Activated naive CD4-positive, alpha-beta T cell treated with anti-CD3 and anti-CD28 coated beads, Interleukin-2, amount 50 U/mL, for 16 hours (primary cell): ENCODE results near the gene RAB40AL.
"Not testable (repeated sequence)": the region's sequence is repeated elsewhere in the genome, so short reads cannot be mapped to it uniquely, and the experiment has no call there.

Experiments used
- DNase-seq: peaks from one replicate; pipeline ENCODE4 v3.0.0-alpha.2; 2020

RAB40AL gene, protein sequence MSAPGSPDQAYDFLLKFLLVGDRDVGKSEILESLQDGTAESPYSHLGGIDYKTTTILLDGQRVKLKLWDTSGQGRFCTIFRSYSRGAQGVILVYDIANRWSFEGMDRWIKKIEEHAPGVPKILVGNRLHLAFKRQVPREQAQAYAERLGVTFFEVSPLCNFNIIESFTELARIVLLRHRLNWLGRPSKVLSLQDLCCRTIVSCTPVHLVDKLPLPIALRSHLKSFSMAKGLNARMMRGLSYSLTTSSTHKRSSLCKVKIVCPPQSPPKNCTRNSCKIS

DNA sequence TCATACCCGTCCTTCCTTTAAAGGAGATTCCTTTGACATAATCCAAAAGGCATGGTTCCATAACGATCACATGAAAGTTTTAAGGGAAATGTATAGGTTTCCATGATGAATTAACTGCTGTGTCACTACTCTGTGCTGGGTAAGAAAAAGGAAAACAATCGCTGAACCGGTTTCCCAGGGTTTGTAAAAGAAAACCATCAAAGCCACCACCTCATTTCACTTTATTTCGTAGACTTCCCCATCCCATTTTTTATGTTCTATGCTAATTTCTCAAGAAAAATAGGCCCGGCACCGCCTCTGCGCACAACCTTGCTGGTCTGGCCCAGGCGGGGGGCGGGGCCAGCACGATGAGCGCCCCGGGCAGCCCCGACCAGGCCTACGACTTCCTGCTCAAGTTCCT is at the start of gene RAB40AL:
Gene RAB40AL (plus strand): TSS at position 301 of the 400 bp plus-strand sequence. CDS start 47 bp downstream, at position 348.
- DNase-seq, result not testable (repeated sequence)

DNA sequence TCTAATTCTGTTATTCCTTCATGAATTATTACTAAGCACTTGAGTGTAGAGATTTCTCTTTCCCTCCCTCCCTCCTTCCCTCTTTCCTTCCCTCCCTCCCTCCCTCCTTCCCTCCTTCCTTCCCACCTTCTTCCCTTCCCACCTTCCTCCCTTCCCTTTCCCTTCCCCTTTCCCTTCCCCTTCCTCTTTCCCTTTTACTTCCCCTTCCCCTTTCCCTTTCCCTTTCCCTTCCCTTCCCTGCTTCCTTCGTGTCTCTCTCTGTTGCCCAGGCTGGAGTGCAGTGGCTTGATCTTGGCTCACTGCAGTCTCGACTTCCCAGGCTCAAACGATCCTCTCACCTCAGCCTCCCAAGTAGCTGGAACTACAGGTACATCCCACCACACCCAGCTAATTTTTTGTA is 49.4 kb upstream of the RAB40AL start:
- no peak for DNase-seq

DNA sequence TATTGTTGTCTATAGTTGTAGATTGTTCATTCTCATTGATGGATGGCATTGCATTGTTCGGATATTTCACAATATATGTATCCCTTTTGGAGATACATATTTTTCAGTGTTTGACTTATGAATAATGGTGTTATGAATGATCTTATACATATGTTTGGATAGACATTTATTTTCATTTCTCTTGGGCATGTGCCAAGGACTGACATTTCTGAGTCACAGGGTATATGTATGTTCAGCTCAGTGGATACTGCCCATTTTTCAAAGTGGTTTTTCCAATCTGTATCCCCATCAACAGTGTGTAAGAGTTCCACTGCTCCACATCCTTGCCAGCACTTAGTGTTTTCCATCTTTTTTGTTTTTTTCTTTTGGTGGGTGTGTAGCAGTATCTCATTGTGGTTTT is 45.0 kb upstream of the RAB40AL start:
- no peak for DNase-seq

DNA sequence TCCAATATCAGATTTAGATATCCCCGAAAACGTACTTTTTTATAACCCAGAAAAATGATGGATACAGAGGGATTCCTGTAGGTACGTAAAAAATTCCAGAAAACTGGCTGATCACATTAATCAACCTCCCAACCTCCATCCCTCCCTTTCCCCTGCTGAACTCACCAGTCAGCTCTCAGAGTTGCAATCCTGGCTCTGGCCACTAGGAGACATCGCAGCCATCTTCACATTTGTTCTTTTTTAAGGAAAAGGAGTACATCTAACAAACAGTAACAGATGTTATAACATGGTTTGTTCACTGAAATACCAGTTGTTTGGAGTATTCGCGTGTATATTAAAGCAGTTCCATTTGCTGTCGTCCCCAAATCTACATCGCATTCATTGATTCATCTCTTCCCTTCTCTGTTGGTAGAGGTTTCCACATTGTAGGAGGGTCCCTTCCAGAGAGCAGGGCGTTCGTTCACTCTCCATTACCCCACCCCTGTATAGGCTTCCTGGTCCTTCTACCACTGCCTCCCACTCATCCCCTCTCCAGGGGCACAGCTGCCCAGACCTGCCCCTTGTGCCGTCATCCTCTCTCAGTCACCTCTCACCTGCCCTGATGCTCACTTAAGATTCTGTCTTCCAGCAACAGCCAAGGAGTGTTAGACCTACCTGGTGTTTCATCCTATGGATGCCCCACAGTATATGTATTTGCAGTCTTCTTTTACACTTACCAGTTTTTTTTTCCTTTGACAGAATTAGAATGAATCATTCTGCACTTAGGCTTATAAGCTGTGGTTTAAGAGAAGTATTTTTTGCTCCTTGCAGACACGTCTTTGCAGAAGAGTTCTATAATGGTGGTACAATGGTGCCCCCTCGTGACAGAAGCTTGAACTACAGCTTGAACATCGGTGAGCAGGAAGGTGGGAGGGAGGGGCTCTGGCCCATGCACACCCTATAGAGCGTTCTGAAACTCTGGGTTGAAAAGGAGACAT is 36.8 kb upstream of the RAB40AL start:
- peak; percentile 69 for DNase-seq

DNA sequence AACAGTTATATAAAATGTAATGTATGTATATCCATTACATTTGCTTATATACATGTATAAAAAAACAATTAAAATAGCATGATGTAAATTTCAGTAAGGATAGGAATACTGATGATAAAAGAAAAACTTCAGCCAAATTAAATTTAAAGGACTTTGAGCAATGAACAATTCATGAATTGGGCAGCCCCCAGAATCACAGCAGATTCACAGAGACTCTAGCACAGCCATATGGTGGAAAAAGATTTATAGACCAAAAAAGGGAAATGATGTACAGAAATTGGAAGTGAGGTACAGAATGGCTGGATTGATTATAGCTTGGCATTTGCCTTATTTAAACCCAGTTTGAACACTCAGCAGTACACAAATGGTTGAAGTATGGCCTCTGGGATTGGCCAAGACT is 34.7 kb upstream of the RAB40AL start:
- DNase-seq, result no peak

DNA sequence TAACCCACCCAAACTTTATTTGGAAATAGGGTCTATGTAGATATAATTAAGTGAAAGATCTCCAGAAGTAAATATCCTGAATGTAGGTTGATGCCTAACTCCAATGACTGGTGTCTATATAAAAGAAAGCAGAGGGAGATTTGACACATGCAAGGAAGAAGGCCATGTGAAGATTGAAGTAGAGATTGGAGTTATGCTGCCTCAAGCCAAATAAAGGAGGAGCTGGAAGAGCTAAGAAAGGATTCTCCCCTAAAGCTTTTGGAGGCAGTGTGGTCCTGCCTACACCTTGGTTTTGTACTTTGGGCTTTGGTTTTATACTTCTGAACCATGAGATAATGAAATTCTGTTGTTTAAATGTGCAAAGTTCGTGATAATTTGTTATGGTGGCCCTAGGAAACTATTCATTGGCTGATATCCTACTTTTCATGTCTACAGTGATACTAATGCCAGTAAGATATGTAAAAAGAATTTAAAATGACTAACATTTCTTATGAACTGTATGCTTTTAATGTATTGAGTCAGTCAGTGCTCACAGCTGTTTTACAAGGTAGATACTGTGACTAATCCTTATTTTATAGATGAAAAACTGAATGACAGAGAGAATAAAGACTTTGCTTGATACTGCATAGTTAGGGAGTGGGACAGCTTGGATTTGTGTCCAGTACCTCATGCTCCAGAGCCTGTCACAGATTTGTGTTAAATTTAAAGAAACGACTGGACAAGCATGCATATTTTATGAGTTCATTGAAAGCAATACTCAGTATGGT is 5.9 kb upstream of the RAB40AL start:
- no peak for DNase-seq

DNA sequence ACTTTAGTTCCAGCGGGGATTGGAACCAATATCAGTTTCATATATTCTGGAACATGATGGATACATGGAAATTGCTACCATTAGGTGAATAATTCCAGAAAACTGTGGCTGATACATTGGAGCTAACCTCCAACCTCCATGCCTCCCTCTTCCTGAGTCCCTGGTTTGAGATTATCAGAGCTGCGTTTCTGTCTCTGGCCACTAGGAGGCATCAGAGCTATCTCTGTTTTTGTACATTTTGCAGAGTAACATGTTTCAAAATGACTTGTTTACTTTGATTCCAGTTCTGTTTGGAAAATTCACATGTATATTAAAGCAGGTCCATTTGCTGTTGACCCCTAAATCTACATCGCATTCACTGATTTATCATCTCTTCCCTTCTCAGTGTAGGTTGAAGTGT is 2.4 kb upstream of the RAB40AL start:
- peak; percentile 19 for DNase-seq

DNA sequence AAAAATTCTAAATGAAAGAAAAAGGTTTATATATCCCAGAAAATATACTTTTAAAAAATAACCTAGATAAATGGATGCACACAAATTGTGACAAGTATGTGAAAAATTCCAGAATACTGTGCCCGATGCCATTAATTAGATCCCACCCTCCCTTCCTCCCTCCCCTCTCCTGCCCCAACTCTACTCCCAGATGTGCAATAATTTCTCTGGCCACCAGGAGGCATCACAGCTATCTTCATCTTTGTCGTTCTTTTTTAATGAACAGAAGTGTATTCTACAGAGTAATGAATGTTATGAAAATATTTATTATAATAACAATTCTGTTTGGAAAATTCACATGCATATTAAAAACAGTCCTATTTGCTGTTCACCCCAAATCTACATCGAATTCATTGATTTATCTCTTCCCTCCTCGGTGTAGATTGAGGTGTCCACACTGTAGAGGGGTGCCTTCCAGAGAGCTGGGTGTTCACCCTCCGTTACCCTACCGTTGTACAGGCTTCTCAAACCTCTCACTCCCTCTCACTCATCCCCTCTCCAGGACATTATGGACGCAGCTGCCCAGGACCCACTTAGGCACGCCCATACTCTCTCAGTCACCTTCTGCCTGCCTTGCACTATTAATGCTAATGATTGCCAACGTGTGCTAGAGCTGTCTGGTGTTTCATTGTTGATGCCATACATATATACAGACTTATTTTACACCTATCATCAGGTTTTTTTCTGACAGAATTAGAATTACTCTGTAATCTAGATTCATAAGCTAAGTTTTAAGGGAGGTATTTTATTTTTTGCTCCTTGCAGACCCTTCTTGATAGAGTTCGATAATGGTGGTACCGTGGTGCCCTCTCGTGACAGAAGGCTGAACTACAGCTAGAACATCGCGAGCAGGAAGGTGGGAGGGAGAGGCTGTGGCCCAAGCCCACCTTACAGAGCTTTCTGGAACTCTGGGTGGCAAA is 14.1 kb downstream of the RAB40AL start:
- peak; percentile 59 for DNase-seq

DNA sequence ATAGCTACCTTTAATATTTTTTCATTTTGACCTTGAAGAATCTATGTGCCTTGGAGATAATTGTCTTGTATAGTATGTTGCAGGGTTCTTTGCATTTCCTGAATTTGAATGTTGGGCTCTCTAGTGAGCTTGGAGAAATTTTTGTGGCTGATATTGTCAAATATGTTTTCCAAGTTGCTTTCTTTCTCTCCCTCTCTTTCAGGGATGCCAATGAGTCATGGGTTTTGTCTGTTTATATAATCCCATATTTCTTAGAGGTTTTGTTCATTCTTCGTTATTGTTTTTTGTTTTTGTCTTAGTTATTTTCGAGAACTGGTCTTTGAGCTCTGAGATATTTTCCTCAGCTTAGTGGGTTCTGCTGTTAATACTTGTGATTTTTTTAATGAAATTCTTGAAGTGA is 20.7 kb downstream of the RAB40AL start:
- DNase-seq, result no peak

DNA sequence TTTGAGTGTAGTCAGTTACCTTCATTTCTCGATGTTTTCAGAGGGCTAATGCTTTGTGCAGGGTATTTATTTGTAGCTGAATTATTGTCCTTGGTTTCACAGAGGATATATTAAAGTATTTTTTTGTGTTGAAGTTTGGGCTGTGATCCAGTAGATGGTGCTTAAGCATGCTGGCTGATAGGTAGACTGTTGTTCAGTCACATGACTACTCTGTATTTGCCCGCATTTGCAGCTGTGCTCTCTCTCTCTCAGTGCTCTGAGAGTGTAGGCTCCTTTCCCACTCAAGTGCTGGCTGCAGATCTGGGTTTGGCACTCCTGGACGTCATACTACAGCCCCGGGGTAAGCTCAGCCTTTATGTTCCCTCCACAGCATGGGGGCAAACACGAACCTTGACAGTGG is 21.7 kb downstream of the RAB40AL start:
- DNase-seq, result no peak

DNA sequence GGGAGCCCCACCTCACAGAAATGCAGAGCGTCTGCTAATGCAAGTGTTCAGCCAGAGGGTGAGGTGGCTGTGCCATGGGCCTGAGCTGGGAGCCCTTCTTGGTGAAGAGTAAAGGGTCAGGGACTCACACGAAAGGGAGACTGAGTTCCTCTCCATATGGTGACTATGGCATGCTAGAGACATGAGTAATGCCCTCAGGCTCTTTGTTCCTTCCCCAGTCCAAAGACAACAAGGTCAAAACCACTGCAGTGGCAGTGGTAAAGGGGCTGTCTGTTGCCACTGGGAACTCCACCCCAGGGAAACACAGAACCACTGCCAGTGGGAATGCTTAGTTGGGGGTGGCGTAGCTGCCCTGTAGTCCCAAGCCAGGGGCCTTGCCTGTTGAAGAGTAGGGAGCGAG is 22.4 kb downstream of the RAB40AL start:
- DNase-seq, result no peak

DNA sequence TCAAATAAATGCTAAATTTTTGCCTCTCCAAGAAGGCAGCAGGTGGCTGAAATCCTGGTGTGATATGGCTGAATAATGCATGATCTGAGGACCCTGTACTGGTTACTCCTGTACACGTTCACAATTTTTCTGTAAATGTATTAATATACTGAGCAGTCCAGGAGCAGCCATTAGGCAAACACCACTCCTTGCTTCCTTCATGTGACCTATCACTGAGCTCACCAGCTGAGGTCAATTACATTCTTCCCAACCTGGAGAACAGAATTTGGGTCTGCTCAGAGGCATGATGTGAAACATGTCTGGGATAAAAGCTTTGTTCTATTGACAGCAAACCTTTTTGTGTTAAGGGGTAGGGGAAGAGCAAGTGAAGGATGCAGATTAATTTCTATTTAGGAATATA is 26.9 kb downstream of the RAB40AL start:
- DNase-seq, result no peak

DNA sequence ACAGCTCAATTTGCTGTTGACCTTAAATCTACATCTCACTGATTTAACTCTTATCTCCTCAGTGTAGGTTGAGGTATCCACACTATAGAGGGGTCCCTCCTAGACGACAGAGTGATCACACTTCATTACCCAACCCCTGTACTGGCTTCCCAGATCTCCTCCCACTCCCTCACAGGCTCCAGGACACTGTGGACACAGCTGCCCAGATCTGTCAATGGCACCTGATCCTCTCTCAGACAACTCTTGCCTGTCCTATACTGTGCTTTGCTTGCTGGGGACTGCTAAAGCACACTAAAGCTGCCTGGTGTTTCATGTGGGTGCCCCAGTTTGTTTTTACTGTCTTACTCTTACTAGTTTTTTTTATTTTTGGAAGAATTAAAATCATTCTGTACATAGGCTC is 27.9 kb downstream of the RAB40AL start:
- no peak for DNase-seq

DNA sequence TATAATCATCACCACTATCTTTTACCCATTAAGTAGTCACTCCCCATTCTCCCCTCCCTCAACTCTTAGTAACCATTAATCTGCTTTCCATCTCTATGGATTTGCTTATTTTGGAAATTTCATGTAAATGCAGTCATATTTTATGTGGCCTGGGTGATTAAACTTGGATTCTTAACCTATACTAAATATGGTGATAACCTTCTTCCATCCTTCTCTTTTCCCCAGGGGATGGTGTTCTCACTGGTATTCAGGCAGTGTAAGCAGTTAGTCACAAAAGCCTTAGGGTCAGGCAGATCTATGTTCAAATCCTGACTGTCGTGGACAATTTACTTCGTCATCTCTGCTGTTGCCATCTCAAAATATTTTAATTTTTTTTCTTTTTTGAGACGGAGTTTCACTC is 29.6 kb downstream of the RAB40AL start:
- DNase-seq, result no peak

DNA sequence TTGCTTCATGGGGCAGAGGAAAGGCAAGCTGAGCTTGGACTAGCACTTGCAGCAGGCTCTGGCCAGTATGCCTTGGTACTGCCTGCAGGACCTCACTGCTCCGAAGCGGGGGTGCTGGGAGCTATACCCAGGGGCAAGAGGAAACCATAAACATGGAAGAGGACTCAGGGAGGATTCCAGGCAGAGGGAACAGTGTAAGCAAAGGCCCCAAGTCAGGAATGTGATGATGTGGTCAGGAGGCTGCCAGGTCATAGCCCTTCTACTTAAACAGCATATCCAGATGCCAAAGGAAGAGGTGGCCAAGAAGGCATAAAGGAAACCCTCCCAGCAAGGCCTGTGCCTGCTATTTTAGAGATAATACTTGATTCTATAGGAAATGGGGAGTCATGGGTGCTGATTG is 31.1 kb downstream of the RAB40AL start:
- DNase-seq, result no peak

DNA sequence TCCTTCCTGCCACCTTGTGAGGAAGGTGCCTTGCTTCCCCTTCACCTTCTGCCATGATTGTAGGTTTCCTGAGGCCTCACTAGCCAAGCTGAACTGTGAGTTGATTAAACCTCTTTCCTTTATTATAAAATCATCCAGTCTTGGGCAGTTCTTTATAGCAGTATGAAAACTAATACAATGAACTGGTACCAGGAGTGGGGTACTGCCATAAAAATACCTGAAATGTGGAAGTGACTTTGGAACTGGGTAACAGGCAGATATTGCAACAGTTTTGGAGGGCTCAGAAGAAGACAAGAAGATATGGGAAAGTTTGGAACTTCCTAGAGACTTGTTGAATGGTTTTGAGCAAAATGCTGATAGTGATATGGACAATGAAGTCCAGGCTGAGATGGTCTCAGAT is 34.5 kb downstream of the RAB40AL start:
- DNase-seq, result not testable (repeated sequence)

DNA sequence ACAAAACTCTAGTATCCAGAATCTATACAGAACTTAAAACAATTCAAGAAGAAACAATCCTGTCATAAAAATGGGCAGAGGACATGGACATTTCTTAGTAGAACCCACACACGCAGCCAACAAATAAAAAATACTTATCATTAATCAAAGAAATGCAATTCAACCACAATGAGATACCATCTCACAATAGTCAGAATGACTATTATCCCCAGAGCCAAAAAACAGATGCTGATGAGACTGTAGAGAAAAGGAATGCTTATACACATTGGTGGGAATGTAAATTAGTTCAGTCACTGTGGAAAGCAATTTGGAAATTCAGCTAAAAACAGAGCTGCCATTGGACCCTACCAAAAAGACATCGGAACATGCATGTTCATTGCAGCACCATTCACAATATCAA is 37.9 kb downstream of the RAB40AL start:
- no peak for DNase-seq

DNA sequence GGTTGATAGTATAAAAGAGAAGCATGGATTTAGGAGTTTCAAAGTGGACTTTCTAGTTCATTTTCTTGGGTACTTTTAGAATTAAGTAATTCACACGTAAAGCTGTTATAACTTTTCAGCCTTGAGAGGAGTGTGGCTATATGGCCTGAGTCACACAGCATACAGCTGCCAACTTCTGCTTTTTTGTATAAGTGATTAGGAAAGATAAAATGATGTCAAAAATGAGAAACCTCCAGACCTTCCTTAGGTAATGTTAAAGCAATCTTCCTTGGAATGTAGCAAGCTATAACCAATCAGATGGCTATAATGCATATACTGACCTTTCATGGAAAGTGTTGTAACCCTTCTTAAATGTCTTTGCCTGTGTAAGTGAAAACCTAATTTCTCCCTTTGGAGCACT is 39.2 kb downstream of the RAB40AL start:
- DNase-seq, result no peak

DNA sequence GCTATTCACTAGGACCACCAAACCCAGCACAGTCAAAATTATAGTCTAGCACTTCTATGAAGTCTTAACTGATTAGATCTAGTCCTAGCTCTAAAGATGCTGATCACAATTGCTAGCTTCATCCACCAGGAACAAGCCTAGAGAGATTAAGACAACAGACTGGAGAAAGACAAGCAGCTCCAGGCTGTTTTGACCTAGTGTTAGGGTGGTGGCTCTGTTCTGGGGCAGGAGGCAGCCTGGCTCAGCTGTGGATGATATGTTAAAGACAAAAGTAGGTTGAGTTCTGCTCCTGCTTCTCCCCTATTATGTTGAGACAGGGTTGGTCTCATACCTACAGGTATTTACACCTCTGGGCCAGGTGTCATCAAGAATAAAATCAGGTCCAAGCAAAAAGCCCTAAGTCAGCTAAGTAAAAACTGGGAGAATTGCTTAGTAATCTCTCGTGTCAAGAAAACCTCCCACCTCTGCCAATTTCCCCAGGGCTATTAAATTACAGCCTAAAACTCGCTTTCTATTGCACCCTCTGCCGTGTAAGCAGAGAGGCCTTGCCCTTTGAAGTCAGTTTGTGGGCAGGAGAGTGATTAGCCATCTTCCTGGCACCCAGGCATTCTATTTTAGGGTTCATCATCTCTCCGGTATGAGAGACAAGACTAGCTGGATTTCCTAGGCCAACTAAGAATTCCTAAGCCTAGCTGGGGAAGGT is 39.9 kb downstream of the RAB40AL start:
- DNase-seq, result no peak

DNA sequence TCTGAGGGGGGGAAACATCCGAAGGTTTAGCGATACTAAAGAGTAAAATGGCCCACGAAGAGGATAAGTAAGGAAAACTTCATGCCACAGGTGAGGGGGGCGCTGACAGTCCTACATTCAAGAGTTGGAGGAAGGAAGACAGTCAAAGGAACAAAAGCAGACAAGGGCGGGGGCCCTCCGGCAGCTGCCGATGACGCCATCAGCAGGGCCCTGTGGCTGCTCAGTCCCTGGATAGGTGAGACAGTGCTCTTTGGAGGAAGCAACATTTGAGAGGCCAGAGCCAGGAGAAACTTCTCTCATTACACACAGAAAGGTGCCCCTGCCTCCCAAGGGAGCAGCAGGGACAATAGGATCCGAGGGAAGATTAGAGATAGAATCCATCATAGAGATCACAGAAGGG is 41.5 kb downstream of the RAB40AL start:
- no peak for DNase-seq

DNA sequence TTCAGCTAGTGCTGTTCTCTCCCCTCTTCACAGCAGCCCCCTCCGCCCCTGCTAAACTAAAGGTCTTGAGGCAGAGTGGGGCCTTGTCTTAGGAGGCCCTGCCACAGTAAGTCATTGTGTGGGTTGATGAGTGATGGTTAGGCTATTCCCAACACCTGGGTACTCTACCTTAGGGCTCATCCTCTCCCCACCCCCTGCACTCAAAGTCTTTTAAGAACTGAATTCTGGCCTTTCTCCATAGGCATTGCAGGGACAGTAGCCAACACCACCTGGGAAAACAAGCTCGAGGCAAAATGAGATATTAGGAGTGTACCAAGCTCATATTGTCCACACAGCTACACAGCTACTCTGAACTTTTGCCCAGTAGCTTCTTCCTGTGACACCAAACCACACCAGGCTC is 42.5 kb downstream of the RAB40AL start:
- no peak for DNase-seq

DNA sequence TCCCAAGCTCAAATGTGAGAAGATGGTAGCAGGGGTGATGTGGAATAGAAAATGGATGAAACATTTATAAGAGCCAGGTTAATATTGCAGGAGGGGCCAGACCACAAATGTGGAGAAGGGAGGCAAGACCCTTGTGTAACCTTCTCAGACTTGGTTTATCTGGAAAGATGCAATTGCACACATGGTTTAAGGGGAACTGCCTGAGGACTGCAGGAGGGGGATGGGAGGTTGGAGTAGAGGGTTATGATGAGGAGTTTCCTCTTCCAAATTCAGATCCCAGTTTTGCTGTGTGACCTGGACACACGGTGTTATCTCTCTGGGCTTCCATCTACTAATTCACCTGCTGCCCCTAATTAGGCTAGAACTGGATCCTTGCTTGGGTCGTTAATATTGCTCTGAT is 46.1 kb downstream of the RAB40AL start:
- DNase-seq, result no peak
